HepG2 (cell line): ENCODE data around the gene CAPN10. TPM values are rescaled to one million over a fixed set of nuclear protein-coding genes. Genes with fewer than 3 reads are reported as not detected.

Experiments used
- GLI4 ChIP-seq: sonication (generic); formaldehyde crosslinking; IDR thresholded peaks from 2 replicates; pipeline ENCODE4 v1.5.1; 2020; ENCODE audit warnings: missing genetic modification reagents, mild to moderate bottlenecking, moderate library complexity, borderline replicate concordance
- HNF1B ChIP-seq: sonication (generic); formaldehyde crosslinking; IDR thresholded peaks from 2 replicates; pipeline ENCODE4 v1.5.1; 2020; ENCODE audit warnings: mild to moderate bottlenecking, moderate library complexity, missing genetic modification reagents
- POLR2G ChIP-seq: fragments of 200-400 bp; formaldehyde crosslinking; IDR thresholded peaks from 2 replicates; pipeline ENCODE4 v1.6.1; 2018; ENCODE audit warnings: mild to moderate bottlenecking, low read depth, low read length, moderate library complexity
- TAF15 ChIP-seq: fragments of 200-400 bp; formaldehyde crosslinking; IDR thresholded peaks from one replicate; pipeline ENCODE4 v1.6.1; 2018; ENCODE audit warnings: mild to moderate bottlenecking, low read depth, low read length; ENCODE audit not compliant: poor library complexity, severe bottlenecking
- ZBTB21 ChIP-seq: sonication (generic); formaldehyde crosslinking; IDR thresholded peaks from 2 replicates; pipeline ENCODE4 v1.4.0; 2020; ENCODE audit warnings: missing genetic modification reagents
- ZMAT3 ChIP-seq: sonication (generic); formaldehyde crosslinking; conservative IDR thresholded peaks from 2 replicates; pipeline ENCODE4 v1.7.0; 2021; ENCODE audit warnings: missing genetic modification reagents
- ZNF251 ChIP-seq: sonication (generic); formaldehyde crosslinking; IDR thresholded peaks from 2 replicates; pipeline ENCODE4 v1.9.0; 2021; ENCODE audit warnings: mild to moderate bottlenecking, missing genetic modification reagents
- ZNF263 ChIP-seq: sonication (generic); formaldehyde crosslinking; IDR thresholded peaks from 2 replicates; pipeline ENCODE4 v1.4.0; 2020; ENCODE audit warnings: missing genetic modification reagents
- ZNF572 ChIP-seq: sonication (generic); formaldehyde crosslinking; IDR thresholded peaks from 2 replicates; pipeline ENCODE4 v1.5.1; 2020; ENCODE audit warnings: mild to moderate bottlenecking, missing genetic modification reagents
- ZNF746 ChIP-seq: sonication (generic); formaldehyde crosslinking; IDR thresholded peaks from 2 replicates; pipeline ENCODE4 v1.8.0; 2022; ENCODE audit warnings: mild to moderate bottlenecking, missing genetic modification reagents
- polyA plus RNA-seq, 8 experiments: library from polyadenylated mRNA; depleted of rRNA in 3 of 8; stranded (reverse) in 7 of 8; unstranded in 1 of 8; fragments of >200 nt; fragmentation: Illumina TruSeq in 4 of 8; extraction: Trizol in 4 of 8; gene quantifications; 2 replicates each; pipeline versions ENCODE4 v1.2.1 to v1.2.3, GENCODE V29; 2011 to 2016; ENCODE audit warnings: low read depth in 4 of 8, missing spikeins in 1 of 8, mixed read lengths in 1 of 8; ENCODE audit not compliant: insufficient read depth in 1 of 8
- total RNA-seq, 5 experiments: library from RNA; depleted of rRNA; stranded (reverse); fragments of >200 nt; fragmentation: Illumina TruSeq; extraction: Trizol; gene quantifications; 2 replicates each; pipeline ENCODE4 v1.2.3, GENCODE V29; 2016; ENCODE audit warnings: low read depth in 1 of 5
- TF ChIP-seq, protein P1 (sequence below): sonication (generic); formaldehyde crosslinking; IDR thresholded peaks from 2 replicates; pipeline ENCODE4 v1.5.0; 2020; ENCODE audit warnings: mild to moderate bottlenecking, missing genetic modification reagents, moderate library complexity
- TF ChIP-seq, protein P2 (sequence below): IDR thresholded peaks from 2 replicates; pipeline ENCODE4 v1.6.1; 2016; ENCODE audit warnings: mild to moderate bottlenecking, missing biosample characterization, missing genetic modification reagents
- TF ChIP-seq, protein P3 (sequence below): sonication (generic); formaldehyde crosslinking; IDR thresholded peaks from 2 replicates; pipeline ENCODE4 v1.5.0; 2020; ENCODE audit warnings: mild to moderate bottlenecking, missing genetic modification reagents
- TF ChIP-seq, protein P4 (sequence below): sonication (generic); formaldehyde crosslinking; IDR thresholded peaks from 2 replicates; pipeline ENCODE4 v1.4.0; 2020; ENCODE audit warnings: missing genetic modification reagents
- TF ChIP-seq, protein P5 (sequence below): sonication (generic); formaldehyde crosslinking; IDR thresholded peaks from 2 replicates; pipeline ENCODE4 v1.4.0; 2020; ENCODE audit warnings: missing genetic modification reagents
- TF ChIP-seq, protein P6 (sequence below): sonication (generic); formaldehyde crosslinking; conservative IDR thresholded peaks from 2 replicates; pipeline ENCODE4 v1.8.1; 2023; ENCODE audit warnings: missing genetic modification reagents

Gene CAPN10
- total and polyA plus RNA-seq, 2 of the 13 experiments (the other 11 are each of a cell fraction or from before 2014, with no cell fraction given), result 27.6 to 32.4 TPM

DNA sequence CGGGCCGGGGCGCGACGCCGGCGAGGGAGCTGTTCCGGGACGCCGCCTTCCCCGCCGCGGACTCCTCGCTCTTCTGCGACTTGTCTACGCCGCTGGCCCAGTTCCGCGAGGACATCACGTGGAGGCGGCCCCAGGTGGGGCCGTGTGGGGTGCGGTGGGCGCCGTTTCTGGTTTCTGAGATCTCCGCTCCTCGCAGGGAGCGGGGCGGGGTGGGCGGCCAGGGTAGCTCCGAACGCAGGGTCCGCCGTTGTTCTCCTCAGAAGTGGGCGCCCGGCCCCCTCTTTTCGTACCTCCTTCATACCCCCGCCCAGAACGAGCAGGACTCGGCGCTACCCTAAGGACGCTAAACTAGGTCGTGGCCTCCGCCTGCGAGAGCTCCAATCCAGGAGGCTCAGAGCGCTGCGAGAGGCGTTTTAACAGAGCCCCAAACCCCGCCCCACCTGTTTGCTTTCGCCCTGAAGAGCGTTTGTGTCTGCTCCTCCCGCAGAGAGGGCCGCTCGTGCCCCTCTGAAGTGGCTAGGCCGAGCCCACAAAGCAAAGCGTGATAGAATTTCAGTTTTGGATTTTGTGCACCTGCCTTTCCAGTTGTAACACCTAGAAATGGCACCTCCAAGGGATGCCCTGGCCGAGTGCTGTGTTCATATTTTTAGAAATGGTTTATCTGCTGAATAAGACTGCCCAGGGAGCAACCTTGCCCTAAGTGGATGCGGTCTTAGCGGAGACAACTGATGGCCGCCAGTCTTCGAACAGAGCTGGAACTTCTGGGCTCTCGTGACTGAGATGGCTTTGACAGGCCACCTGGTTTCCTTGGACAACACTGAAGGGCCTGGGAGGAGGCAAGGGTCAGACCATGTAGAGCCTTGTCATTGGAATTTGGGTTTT lies 626 bp downstream of the CAPN10 start (continued):
- TF ChIP-seq HNF1B (CRISPR knock-in tag), result peak; percentile 46; the same call in 1 of the 2 replicates
- 0 out of 2 replicates have a peak, but pooled peaks have one; percentile 85 for TF ChIP-seq ZNF251 (CRISPR knock-in tag)
- 0 out of 2 replicates have a peak, but pooled peaks have one; percentile 24 for TF ChIP-seq ZNF746 (CRISPR knock-in tag)
- TF ChIP-seq, protein P1, sequence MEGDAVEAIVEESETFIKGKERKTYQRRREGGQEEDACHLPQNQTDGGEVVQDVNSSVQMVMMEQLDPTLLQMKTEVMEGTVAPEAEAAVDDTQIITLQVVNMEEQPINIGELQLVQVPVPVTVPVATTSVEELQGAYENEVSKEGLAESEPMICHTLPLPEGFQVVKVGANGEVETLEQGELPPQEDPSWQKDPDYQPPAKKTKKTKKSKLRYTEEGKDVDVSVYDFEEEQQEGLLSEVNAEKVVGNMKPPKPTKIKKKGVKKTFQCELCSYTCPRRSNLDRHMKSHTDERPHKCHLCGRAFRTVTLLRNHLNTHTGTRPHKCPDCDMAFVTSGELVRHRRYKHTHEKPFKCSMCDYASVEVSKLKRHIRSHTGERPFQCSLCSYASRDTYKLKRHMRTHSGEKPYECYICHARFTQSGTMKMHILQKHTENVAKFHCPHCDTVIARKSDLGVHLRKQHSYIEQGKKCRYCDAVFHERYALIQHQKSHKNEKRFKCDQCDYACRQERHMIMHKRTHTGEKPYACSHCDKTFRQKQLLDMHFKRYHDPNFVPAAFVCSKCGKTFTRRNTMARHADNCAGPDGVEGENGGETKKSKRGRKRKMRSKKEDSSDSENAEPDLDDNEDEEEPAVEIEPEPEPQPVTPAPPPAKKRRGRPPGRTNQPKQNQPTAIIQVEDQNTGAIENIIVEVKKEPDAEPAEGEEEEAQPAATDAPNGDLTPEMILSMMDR (CRISPR knock-in tag), result peak; percentile 16
- TF ChIP-seq POLR2G, result no peak; the same call in 1 of the 2 replicates
- TF ChIP-seq, protein P2, sequence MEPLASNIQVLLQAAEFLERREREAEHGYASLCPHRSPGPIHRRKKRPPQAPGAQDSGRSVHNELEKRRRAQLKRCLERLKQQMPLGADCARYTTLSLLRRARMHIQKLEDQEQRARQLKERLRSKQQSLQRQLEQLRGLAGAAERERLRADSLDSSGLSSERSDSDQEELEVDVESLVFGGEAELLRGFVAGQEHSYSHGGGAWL, result 0 out of 2 replicates have a peak, but pooled peaks have one; percentile 16
- no peak for TF ChIP-seq ZNF263
- TF ChIP-seq, protein P3, sequence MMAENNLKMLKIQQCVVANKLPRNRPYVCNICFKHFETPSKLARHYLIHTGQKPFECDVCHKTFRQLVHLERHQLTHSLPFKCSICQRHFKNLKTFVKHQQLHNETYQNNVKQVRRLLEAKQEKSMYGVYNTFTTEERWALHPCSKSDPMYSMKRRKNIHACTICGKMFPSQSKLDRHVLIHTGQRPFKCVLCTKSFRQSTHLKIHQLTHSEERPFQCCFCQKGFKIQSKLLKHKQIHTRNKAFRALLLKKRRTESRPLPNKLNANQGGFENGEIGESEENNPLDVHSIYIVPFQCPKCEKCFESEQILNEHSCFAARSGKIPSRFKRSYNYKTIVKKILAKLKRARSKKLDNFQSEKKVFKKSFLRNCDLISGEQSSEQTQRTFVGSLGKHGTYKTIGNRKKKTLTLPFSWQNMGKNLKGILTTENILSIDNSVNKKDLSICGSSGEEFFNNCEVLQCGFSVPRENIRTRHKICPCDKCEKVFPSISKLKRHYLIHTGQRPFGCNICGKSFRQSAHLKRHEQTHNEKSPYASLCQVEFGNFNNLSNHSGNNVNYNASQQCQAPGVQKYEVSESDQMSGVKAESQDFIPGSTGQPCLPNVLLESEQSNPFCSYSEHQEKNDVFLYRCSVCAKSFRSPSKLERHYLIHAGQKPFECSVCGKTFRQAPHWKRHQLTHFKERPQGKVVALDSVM (CRISPR knock-in tag), result peak; percentile 43; the same call in 1 of the 2 replicates
- TF ChIP-seq ZNF572 (CRISPR knock-in tag), result peak; percentile 44; the same call in 1 of the 2 replicates
- TF ChIP-seq, protein P4, sequence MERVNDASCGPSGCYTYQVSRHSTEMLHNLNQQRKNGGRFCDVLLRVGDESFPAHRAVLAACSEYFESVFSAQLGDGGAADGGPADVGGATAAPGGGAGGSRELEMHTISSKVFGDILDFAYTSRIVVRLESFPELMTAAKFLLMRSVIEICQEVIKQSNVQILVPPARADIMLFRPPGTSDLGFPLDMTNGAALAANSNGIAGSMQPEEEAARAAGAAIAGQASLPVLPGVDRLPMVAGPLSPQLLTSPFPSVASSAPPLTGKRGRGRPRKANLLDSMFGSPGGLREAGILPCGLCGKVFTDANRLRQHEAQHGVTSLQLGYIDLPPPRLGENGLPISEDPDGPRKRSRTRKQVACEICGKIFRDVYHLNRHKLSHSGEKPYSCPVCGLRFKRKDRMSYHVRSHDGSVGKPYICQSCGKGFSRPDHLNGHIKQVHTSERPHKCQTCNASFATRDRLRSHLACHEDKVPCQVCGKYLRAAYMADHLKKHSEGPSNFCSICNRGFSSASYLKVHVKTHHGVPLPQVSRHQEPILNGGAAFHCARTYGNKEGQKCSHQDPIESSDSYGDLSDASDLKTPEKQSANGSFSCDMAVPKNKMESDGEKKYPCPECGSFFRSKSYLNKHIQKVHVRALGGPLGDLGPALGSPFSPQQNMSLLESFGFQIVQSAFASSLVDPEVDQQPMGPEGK (CRISPR knock-in tag), result peak; percentile 47; the same call in 1 of the 2 replicates
- TF ChIP-seq ZMAT3 (CRISPR knock-in tag), result peak; percentile 45
- TF ChIP-seq, protein P5, sequence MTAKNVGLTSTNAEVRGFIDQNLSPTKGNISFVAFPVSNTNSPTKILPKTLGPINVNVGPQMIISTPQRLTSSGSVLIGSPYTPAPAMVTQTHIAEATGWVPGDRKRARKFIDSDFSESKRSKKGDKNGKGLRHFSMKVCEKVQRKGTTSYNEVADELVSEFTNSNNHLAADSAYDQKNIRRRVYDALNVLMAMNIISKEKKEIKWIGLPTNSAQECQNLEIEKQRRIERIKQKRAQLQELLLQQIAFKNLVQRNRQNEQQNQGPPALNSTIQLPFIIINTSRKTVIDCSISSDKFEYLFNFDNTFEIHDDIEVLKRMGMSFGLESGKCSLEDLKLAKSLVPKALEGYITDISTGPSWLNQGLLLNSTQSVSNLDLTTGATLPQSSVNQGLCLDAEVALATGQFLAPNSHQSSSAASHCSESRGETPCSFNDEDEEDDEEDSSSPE (CRISPR knock-in tag), result peak; percentile 36; the same call in 1 of the 2 replicates
- TF ChIP-seq GLI4 (CRISPR knock-in tag), result peak; percentile 46; the same call in 1 of the 2 replicates
- TF ChIP-seq, protein P6, sequence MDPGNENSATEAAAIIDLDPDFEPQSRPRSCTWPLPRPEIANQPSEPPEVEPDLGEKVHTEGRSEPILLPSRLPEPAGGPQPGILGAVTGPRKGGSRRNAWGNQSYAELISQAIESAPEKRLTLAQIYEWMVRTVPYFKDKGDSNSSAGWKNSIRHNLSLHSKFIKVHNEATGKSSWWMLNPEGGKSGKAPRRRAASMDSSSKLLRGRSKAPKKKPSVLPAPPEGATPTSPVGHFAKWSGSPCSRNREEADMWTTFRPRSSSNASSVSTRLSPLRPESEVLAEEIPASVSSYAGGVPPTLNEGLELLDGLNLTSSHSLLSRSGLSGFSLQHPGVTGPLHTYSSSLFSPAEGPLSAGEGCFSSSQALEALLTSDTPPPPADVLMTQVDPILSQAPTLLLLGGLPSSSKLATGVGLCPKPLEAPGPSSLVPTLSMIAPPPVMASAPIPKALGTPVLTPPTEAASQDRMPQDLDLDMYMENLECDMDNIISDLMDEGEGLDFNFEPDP (CRISPR knock-in tag), result 0 out of 2 replicates have a peak, but pooled peaks have one; percentile 87
- TF ChIP-seq TAF15, result no peak
- no peak for TF ChIP-seq ZBTB21 (CRISPR knock-in tag)
